ENCODE data around the gene CIBAR2. TPM values are rescaled to one million over a fixed set of nuclear protein-coding genes. Genes with fewer than 3 reads are reported as not detected.

CIBAR2 gene
- not detected in 2 replicates for total RNA-seq (ENCODE audit: low replicate concordance)

DNA sequence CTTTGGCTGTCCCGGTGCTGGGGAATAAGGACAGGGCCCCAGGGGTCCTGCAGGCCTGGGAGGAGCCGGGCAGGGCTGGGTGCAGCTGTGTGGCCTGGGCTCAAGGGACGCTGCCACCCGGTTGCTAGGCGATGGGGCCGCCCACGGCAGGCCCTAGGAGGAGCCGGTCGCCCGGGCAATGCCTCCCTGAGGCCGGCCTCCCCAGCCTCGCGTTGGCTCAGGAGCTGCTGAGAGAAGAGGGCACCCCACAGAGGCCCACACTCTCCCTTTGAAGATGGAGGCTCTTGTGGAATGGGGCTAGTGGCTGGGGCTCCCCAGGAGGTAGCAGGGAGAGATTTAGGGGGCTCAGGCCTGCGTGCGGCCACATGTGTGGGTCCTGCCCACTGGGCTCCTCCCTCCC lies at the start of gene CIBAR2:
Gene CIBAR2, minus strand, starts transcription at position 109 of the 400 bp plus-strand sequence. CDS start 120 bp downstream, outside the sequence.
- H3K4me3 ChIP-seq (ENCODE audit: low read depth, low read length), result no peak within 1 kb of the TSS
- no peak for DNase-seq (ENCODE audit: low read depth)
- TF ChIP-seq CTCF (IDR thresholded peaks at IDR 0.05; ENCODE audit: insufficient read depth, low read length), result no peak

DNA sequence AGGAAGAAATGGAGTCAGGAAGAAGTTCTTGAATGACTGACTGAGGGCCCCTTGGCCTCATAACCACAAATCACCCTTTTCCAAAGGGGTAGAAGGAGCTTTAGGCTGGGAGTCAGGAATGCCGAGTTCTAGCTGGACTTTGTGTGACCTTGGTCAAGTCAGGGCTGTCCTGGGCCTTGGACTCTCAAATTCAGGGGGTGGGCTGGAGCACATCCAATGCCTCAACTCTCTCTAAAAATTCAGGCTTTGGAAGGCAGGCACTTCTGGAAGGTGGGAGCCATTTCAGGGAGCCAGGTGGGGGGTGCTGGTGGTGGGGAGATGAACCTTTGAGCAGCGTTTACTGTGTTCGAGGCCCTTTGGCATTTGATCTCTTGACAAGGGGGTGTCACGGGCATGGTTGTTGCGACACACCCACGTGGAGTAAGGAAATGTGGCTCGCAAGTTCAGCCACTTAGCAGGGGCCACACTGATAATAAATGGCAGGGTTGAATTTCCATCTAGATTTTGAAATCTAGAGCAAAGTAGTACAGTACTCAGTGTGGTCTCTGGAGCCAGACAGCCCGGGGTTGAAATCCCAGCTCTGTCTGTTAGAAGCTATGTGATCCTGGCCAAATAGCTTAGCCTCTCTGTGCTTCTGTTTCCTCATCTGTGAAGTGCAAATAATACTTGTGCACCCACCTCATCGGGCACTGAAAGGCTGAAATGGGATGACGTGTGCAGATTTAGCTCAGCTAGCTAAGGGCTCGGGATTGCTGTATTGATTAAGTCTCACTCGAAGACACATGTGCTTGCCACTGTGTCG lies 47.1 kb upstream of the CIBAR2 start:
- no peak for DNase-seq (ENCODE audit: low read depth)
- no peak overlapping the region for H3K4me3 ChIP-seq (ENCODE audit: low read depth, low read length)
- TF ChIP-seq CTCF (IDR thresholded peaks at IDR 0.05; ENCODE audit: insufficient read depth, low read length), result no peak

GRCh38 chr16:85158743-85159178 lies 46.5 kb upstream of the CIBAR2 start:
- no peak overlapping the region for H3K4me3 ChIP-seq (ENCODE audit: low read depth, low read length)
- no peak for DNase-seq (ENCODE audit: low read depth)
- no peak for TF ChIP-seq CTCF (IDR thresholded peaks at IDR 0.05; ENCODE audit: insufficient read depth, low read length)

DNA sequence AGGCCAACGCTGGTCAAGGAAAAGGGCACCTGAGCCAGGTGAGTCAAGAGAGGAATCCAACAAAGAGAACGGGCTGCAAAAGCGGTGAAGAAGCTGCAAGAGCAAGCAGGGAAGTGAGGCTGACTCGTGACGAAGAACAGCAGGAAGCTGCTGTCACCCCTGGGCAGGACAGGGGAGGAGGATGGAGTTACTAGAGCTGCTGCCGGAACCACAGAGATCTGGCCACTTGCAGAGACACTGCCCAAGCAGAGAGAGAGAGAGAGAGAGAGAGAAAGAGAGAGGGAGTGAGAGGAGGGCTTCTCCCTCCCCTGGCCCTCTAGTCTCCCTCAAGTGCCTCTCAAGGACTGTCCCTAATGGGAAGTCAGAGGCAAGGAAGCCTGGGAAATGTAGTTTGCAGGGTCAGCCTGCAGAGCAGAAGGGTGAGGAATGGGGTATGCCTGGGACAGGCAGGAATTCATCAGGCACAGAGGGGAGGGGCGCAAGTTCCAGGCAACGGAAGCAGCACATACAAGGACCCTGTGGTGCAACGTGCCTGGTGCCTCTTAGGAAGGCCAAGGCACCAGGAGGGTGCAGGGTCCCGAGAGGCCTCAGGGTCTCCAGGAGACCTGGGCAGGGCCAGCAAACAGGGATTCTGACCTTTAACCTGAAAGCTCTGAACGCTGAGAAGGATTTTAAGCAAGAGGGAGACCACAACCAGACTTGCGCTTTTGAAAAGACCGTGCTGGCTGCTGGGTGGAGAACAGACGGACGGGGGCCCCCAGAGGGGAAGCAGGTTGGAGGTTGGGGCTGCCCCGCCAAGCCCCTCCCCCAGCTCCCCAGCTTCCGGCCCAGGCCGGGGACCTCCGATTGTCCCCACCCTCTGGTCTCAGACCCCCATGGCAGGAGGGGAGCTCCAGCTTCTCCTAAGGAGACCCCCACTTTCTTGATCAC lies 45.8 kb upstream of the CIBAR2 start:
- no peak overlapping the region for H3K4me3 ChIP-seq (ENCODE audit: low read depth, low read length)
- no peak for DNase-seq (ENCODE audit: low read depth)
- TF ChIP-seq CTCF (IDR thresholded peaks at IDR 0.05; ENCODE audit: insufficient read depth, low read length), result no peak

DNA sequence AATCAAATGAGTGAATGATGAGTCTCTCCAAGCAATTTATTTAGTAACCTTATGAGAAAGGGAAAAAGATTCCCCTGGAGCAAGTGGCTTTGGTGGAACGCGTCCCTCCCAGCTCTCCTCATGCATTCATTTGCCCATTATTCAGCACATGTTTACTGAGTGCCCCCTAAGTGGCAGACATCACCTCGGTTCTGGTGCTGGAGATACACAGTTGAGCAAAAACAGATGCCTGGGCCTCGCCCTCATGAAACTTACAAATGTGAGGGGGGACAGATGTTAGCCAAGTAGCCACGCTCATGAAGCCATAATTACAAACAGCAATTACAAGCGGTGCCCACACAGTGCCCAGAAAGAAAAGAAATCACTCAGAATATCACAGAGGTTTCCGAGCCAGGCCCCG lies 45.1 kb upstream of the CIBAR2 start:
- no peak overlapping the region for H3K4me3 ChIP-seq (ENCODE audit: low read depth, low read length)
- no peak for DNase-seq (ENCODE audit: low read depth)
- no peak for TF ChIP-seq CTCF (IDR thresholded peaks at IDR 0.05; ENCODE audit: insufficient read depth, low read length)

DNA sequence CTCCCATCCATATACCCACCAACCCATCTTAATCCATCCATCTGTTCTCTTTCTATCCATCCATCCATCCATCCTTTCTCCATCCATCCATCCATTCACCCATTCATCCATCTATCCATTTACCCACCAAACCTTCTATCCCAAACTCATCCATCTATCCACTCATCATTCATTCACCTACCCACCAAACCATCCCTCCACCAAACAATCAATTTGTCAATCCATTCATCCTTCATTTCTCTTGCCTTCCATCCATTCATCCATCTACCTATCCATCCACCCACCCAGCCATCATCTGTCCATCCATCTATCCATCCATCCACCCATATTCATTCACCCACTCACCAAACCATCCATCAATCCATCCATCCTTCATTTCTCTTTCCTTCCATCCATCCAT lies 44.6 kb upstream of the CIBAR2 start:
- DNase-seq (ENCODE audit: low read depth), result no peak
- no peak overlapping the region for H3K4me3 ChIP-seq (ENCODE audit: low read depth, low read length)
- TF ChIP-seq CTCF (IDR thresholded peaks at IDR 0.05; ENCODE audit: insufficient read depth, low read length), result no peak
